Jurkat, Clone E6-1 (cell line): Measurements from ENCODE around the gene TOB2.

ENCODE experiments used
- DNase-seq: peaks from one replicate; pipeline ENCODE4 v3.0.0-alpha.2; 2011; ENCODE audit warnings: low read depth, low spot score
- H3K4me3 ChIP-seq: 2 replicates; pipeline ENCODE4 v1.5.1; 2011; ENCODE audit warnings: mild to moderate bottlenecking, low read length, control low read depth, moderate library complexity

TOB2 gene

GRCh38 chr22:41401781-41402648 is 44.6 kb downstream of the TOB2 start:
- H3K4me3 ChIP-seq = no peak overlapping the region
- peak; percentile 44 for DNase-seq

- no peak for DNase-seq
- no peak overlapping the region for H3K4me3 ChIP-seq
Measured at GRCh38 chr22:41398921-41399320, 47.7 kb downstream of the TOB2 start.

- no peak overlapping the region for H3K4me3 ChIP-seq
- DNase-seq = no peak
Measured at GRCh38 chr22:41397143-41397811, 49.3 kb downstream of the TOB2 start.

GRCh38 chr22:41395531-41396240 is 50.9 kb downstream of the TOB2 start:
- DNase-seq = no peak
- H3K4me3 ChIP-seq = no peak overlapping the region

- no peak overlapping the region for H3K4me3 ChIP-seq
- DNase-seq = no peak
Measured at GRCh38 chr22:41394012-41394356, 52.6 kb downstream of the TOB2 start.

GRCh38 chr22:41387341-41387740 is 59.3 kb downstream of the TOB2 start:
- no peak for DNase-seq
- no peak overlapping the region for H3K4me3 ChIP-seq

GRCh38 chr22:41384128-41384527 is 62.5 kb downstream of the TOB2 start:
- no peak overlapping the region for H3K4me3 ChIP-seq
- no peak for DNase-seq
